Neural cell (in vitro differentiated cells): ENCODE data around the gene C10orf105. TPM values are rescaled to one million over a fixed set of nuclear protein-coding genes. Genes with fewer than 3 reads are reported as not detected.

Experiments used
- H2AFZ ChIP-seq: fragments of 200-600, 300-800 bp; sonication (generic), shearing (Covaris generic); 2 replicates; pipeline ENCODE4 v1.6.0; 2014; ENCODE audit warnings: low read depth, mild to moderate bottlenecking, antibody characterized with exemption, low read length, moderate library complexity
- H3F3A ChIP-seq: fragments of 200-600 bp; shearing (Covaris generic); 2 replicates; pipeline ENCODE4 v1.6.1; 2016; ENCODE audit warnings: mild to moderate bottlenecking, moderate library complexity, mixed read lengths, antibody characterized with exemption, low read length; ENCODE audit not compliant: insufficient read depth, poor library complexity, severe bottlenecking
- H3K27ac ChIP-seq: fragments of 200-600, 300-800 bp; sonication (generic), shearing (Covaris generic); 2 replicates; pipeline ENCODE4 v1.5.1; 2014; ENCODE audit warnings: mild to moderate bottlenecking, low read length, moderate library complexity
- H3K27me3 ChIP-seq: fragments of 300-800, 200-600 bp; sonication (generic), shearing (Covaris generic); 2 replicates; pipeline ENCODE4 v1.6.0; 2014; ENCODE audit warnings: mild to moderate bottlenecking, low read depth, low read length, moderate library complexity; ENCODE audit not compliant: insufficient read depth
- H3K36me3 ChIP-seq: fragments of 300-800, 200-600 bp; sonication (generic), shearing (Covaris generic); 2 replicates; pipeline ENCODE4 v1.5.1; 2014; ENCODE audit warnings: mild to moderate bottlenecking, antibody characterized with exemption, low read length, moderate library complexity; ENCODE audit not compliant: insufficient read depth
- H3K4me2 ChIP-seq: fragments of 300-800, 200-600 bp; sonication (generic), shearing (Covaris generic); 2 replicates; pipeline ENCODE4 v1.6.0; 2014; ENCODE audit warnings: mild to moderate bottlenecking, low read length
- H3K4me3 ChIP-seq: fragments of 300-800, 200-600 bp; sonication (generic), shearing (Covaris generic); 2 replicates; pipeline ENCODE4 v1.5.1; 2014; ENCODE audit warnings: mild to moderate bottlenecking, low read length, moderate library complexity
- H3K79me2 ChIP-seq: fragments of 200-600 bp; shearing (Covaris generic); replicated peaks from 2 replicates; pipeline ENCODE4 v1.6.0; 2014; ENCODE audit warnings: mild to moderate bottlenecking, low read length, moderate library complexity; ENCODE audit not compliant: insufficient read depth
- H3K9ac ChIP-seq: fragments of 300-800, 200-600 bp; sonication (generic), shearing (Covaris generic); 2 replicates; pipeline ENCODE4 v1.6.1; 2016; ENCODE audit warnings: mild to moderate bottlenecking, low read length, mixed read lengths
- H3K9me2 ChIP-seq: fragments of 200-600 bp; shearing (Covaris generic); 2 replicates; pipeline ENCODE4 v1.6.1; 2016; ENCODE audit warnings: mild to moderate bottlenecking, low read length, mixed read lengths; ENCODE audit not compliant: insufficient read depth
- H3K9me3 ChIP-seq: fragments of 200-600, 300-800 bp; sonication (generic), shearing (Covaris generic); 2 replicates; pipeline ENCODE4 v1.6.1; 2016; ENCODE audit warnings: mild to moderate bottlenecking, mixed run types, low read length, moderate library complexity, mixed read lengths
- H4K20me1 ChIP-seq: fragments of 200-600 bp; shearing (Covaris generic); 2 replicates; pipeline ENCODE4 v1.6.1; 2016; ENCODE audit warnings: mild to moderate bottlenecking, mixed run types; ENCODE audit not compliant: insufficient read depth
- EP300 ChIP-seq: fragments of 450-650 bp; conservative IDR thresholded peaks from 2 replicates; pipeline ENCODE4 v1.6.1; 2014; ENCODE audit warnings: antibody characterized with exemption, mild to moderate bottlenecking, moderate library complexity; ENCODE audit not compliant: poor library complexity, severe bottlenecking
- EZH2 ChIP-seq: fragments of 200-600, 300-800 bp; shearing (Covaris generic), sonication (generic); IDR thresholded peaks from 2 replicates; pipeline ENCODE4 v1.6.1; 2014; ENCODE audit warnings: antibody characterized with exemption, low read length, borderline replicate concordance, mild to moderate bottlenecking; ENCODE audit not compliant: insufficient read depth, poor library complexity, severe bottlenecking
- MXI1 ChIP-seq: fragments of 450-650 bp; conservative IDR thresholded peaks from 2 replicates; pipeline ENCODE4 v1.6.1; 2014; ENCODE audit warnings: antibody characterized with exemption, mild to moderate bottlenecking; ENCODE audit not compliant: poor library complexity, severe bottlenecking
- POLR2AphosphoS5 ChIP-seq: IDR thresholded peaks from 2 replicates; pipeline ENCODE4 v1.6.1; 2012
- RAD21 ChIP-seq: fragments of 450-650 bp; conservative IDR thresholded peaks from 2 replicates; pipeline ENCODE4 v1.6.1; 2014; ENCODE audit warnings: antibody characterized with exemption, mild to moderate bottlenecking, moderate library complexity
- SMC3 ChIP-seq: fragments of 450-650 bp; conservative IDR thresholded peaks from 2 replicates; pipeline ENCODE4 v1.6.1; 2014; ENCODE audit warnings: antibody characterized with exemption, mild to moderate bottlenecking, moderate library complexity; ENCODE audit not compliant: poor library complexity
- TAF1 ChIP-seq: IDR thresholded peaks from 2 replicates; pipeline ENCODE4 v1.6.1; 2012; ENCODE audit warnings: low read depth
- polyA plus RNA-seq: library from polyadenylated mRNA; depleted of rRNA; stranded (reverse); fragments of >200 nt; gene quantifications from 2 replicates; pipeline ENCODE4 v1.2.3, GENCODE V29; 2014
- TF ChIP-seq, protein P1 (sequence below): IDR thresholded peaks from 2 replicates; pipeline ENCODE4 v1.6.1; 2012; ENCODE audit warnings: borderline replicate concordance
- TF ChIP-seq, protein P2 (sequence below): fragments of 450-650 bp; IDR thresholded peaks from 2 replicates; pipeline ENCODE4 v1.5.1; 2014; ENCODE audit warnings: antibody characterized with exemption, mild to moderate bottlenecking, moderate library complexity; ENCODE audit not compliant: poor library complexity, severe bottlenecking

Gene C10orf105
- polyA plus RNA-seq, 1 donor from 2014 or later = 0.11 TPM

DNA sequence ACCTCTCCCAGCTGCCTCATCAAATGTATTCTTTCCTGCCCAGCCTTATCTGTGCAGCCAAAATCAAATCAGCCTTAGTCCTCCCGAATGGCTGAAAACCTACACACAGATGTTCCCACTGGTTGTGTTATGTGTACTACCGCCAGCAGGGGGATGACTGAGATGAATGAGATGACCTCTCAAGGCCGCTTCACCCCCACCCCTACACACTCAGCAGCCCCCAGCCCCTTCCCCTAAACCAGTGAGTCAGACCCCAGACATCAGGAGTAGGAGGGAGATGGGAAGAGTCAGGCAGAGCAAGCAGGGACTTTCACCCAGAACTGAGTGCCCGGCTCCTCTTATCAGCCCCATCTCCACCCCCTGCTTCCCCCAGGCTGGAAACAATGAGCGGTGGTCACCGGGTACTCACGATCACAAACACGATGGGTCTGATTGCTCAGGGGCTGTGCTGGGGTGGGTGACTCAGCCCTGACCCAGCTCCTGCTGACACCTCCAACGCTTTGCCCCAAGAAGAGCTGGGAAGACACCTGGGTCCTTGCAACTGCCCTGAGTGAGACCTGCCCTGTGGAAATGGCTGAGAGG lies 6.5 kb upstream of the C10orf105 start:
- Histone ChIP-seq H3K79me2 (no peaks in the 10 kb centered on the region), H2AFZ (no peak overlapping the region), H3K27me3 (no peaks in the 10 kb centered on the region), H3K4me2 (no peak overlapping the region), H3F3A (no peaks in the 10 kb centered on the region), H3K9ac (no peak overlapping the region), H3K9me2 (no peaks in the 10 kb centered on the region), H3K9me3 (no peaks in the 10 kb centered on the region), H4K20me1 (no peaks in the 10 kb centered on the region), H3K27ac (no peak overlapping the region), H3K36me3 (no peaks in the 10 kb centered on the region), H3K4me3 (no peak overlapping the region)
- TF ChIP-seq POLR2AphosphoS5 (no peak), EP300 (no peak), EZH2 (no peak), MXI1 (no peak), SMC3 (no peak), RAD21 (no peak), TAF1 (no peak)
- TF ChIP-seq, protein P1, sequence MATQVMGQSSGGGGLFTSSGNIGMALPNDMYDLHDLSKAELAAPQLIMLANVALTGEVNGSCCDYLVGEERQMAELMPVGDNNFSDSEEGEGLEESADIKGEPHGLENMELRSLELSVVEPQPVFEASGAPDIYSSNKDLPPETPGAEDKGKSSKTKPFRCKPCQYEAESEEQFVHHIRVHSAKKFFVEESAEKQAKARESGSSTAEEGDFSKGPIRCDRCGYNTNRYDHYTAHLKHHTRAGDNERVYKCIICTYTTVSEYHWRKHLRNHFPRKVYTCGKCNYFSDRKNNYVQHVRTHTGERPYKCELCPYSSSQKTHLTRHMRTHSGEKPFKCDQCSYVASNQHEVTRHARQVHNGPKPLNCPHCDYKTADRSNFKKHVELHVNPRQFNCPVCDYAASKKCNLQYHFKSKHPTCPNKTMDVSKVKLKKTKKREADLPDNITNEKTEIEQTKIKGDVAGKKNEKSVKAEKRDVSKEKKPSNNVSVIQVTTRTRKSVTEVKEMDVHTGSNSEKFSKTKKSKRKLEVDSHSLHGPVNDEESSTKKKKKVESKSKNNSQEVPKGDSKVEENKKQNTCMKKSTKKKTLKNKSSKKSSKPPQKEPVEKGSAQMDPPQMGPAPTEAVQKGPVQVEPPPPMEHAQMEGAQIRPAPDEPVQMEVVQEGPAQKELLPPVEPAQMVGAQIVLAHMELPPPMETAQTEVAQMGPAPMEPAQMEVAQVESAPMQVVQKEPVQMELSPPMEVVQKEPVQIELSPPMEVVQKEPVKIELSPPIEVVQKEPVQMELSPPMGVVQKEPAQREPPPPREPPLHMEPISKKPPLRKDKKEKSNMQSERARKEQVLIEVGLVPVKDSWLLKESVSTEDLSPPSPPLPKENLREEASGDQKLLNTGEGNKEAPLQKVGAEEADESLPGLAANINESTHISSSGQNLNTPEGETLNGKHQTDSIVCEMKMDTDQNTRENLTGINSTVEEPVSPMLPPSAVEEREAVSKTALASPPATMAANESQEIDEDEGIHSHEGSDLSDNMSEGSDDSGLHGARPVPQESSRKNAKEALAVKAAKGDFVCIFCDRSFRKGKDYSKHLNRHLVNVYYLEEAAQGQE = no peak
- TF ChIP-seq, protein P2, sequence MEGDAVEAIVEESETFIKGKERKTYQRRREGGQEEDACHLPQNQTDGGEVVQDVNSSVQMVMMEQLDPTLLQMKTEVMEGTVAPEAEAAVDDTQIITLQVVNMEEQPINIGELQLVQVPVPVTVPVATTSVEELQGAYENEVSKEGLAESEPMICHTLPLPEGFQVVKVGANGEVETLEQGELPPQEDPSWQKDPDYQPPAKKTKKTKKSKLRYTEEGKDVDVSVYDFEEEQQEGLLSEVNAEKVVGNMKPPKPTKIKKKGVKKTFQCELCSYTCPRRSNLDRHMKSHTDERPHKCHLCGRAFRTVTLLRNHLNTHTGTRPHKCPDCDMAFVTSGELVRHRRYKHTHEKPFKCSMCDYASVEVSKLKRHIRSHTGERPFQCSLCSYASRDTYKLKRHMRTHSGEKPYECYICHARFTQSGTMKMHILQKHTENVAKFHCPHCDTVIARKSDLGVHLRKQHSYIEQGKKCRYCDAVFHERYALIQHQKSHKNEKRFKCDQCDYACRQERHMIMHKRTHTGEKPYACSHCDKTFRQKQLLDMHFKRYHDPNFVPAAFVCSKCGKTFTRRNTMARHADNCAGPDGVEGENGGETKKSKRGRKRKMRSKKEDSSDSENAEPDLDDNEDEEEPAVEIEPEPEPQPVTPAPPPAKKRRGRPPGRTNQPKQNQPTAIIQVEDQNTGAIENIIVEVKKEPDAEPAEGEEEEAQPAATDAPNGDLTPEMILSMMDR = no peak

DNA sequence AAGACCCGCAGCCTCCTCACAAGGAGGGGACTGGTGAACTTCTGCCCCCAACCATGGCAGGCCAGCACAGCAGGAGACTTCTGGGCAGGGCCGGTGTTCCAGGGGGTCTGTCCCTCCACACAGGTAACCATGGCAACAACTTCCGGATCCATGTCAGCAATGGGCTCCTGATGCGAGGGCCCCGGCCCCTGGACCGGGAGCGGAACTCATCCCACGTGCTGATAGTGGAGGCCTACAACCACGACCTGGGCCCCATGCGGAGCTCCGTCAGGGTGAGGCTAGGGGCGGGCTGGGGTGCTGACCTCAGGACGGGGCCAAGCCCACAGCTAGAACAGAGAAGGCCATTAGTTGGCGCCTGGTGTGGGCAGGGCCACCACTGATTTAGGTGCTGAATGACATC lies 5.7 kb upstream of the C10orf105 start:
- TF ChIP-seq POLR2AphosphoS5 (no peak), EP300 (no peak), RAD21 (no peak), EZH2 (no peak), SMC3 (no peak), MXI1 (no peak), TAF1 (no peak)
- TF ChIP-seq, protein P2 = no peak
- TF ChIP-seq, protein P1 = no peak
- no peaks in the 10 kb centered on the region for H4K20me1 ChIP-seq
- no peak overlapping the region for H3K9ac ChIP-seq
- no peaks in the 10 kb centered on the region for H3K79me2 ChIP-seq
- no peaks in the 10 kb centered on the region for H3K9me3 ChIP-seq
- H2AFZ ChIP-seq = no peak overlapping the region
- no peak overlapping the region for H3K27ac ChIP-seq
- no peaks in the 10 kb centered on the region for H3K27me3 ChIP-seq
- H3K4me2 ChIP-seq = no peak overlapping the region
- H3K36me3 ChIP-seq = no peaks in the 10 kb centered on the region
- H3K9me2 ChIP-seq = no peaks in the 10 kb centered on the region
- H3K4me3 ChIP-seq = no peak overlapping the region
- H3F3A ChIP-seq = no peaks in the 10 kb centered on the region
